ENCODE measurements around the gene THBD.
"Not testable (repeated sequence)": the region's sequence is repeated elsewhere in the genome, so short reads cannot be mapped to it uniquely, and the experiment has no call there.

THBD gene

DNA sequence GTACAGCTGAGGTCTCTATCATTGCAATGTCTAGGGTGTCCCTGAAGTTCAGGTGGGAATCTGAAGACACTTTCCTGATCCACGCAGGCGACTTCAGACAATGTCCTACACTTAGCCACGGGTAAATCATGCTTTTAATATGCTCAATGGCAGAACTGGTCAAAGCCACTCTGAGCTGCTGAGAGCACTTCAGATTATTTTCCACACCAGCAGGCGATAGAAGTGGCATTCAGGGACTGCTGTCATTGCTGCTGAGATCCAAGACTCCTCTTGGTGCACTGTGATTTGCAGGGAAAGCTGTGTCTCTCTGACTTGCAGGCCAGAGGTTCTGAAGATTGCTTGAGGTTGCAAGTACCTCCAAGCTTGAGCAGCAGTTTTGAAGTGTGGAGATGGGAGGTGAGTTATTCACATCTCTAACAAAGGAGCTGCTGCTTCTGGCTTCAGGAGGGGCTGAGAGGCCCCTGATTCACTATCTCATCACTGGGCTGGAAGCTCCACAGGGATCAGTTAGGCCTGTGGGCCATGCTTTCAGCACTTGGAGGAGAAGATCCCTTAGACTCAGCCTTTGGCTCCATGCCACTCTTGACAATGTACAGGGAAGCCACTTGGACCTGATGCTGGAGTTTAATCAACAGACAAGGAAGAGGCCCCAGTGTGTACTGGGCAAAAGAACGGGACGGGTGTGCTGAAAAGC is 17.3 kb downstream of the THBD start:
- no peak for DNase-seq

DNA sequence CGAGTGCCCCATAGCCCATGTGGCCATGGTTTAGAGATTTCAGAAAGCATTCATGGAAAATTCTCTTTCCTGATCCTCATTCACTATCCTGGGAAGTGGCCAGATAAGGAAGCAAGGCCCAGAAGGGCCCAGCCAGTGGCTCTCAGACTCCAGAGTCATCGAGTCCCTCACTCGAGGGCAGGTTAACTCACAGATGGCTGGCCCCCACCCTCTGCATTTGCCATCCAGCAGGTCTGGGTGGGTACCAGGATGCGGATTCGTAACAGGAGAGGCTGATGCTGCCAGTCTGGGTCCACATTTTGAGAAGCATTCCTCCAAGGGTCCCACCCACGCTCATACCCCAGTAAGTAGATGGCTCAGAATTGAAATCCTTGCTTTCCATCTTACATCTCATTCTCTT is 18.1 kb downstream of the THBD start:
- DNase-seq: no peak

DNA sequence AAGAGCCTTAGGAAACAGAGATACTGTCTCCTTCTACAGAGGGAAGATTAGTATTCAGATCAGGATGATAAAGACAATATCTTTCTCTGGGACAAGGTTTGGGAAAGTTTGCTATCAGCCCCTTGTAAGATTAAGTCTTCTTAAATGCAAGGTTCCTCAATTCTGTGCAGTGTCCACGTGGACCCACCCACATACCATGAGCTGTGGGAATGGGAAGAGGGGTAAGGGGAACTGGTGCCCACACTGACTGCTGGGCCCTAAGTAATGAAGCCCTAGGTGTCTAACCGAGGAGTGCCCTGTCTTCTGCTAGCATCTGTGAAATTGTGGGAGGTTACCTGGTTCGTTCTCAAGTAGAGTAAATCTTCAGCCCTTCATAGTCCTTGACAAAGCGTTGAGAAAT is 20.1 kb downstream of the THBD start:
- DNase-seq: no peak

DNA sequence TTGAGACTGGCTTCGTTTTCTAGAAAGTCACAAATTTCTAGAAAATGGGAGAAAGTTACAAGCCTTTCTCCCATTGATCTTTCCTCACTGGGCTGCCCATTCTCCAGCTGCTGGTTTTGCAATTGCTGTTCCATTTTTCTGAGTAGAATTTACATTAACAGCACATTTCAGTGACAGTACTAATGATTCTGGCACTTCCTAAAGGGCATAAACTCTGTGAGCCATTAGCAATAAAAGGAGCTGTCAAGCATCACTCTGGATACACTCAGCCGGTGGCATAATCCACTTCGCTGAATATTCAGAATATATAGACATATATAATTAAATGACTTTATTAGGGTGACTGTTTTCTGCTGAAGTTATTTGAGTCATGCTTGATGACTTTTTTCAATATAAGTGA is 21.1 kb downstream of the THBD start:
- DNase-seq: no peak

DNA sequence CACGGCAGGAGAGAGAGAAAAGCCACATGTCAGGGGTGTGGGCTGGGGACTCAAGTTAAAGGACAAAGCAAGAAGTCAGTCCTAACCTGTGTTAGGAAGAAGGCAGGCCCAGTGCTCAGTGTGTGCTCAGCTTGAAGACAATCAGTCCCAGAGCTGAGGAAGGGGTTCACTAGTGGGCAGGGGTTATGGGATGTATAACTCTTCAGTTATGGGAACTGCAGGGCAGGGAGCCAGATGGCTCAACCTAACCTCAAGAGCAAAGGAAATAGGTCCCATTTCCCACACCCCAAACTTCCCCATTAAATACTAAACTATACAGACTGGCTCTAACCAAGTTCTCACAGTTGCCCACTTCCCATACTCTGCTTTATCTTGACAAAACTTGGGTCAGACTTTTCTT is 21.8 kb downstream of the THBD start:
- DNase-seq: no peak

DNA sequence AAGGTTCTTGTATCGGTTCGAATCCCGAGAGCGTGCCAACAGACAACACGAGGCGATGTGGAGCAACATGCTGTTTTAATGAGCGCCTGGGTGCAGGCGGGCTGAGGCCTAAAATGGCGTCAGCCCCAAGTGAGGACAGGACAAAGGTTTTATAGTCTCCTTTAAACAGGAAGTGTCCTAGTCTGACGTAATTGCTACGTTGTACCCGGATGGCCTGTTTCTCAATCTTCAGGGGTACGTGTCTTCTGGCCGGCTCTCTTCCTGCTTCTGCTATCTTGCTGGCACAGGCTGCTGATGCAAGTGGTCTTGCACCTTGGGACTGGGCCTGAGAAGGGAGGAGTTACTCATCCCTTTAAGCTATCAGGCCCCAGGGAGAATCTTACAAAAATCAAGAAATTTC is 24.0 kb downstream of the THBD start:
- not testable (repeated sequence) for DNase-seq

DNA sequence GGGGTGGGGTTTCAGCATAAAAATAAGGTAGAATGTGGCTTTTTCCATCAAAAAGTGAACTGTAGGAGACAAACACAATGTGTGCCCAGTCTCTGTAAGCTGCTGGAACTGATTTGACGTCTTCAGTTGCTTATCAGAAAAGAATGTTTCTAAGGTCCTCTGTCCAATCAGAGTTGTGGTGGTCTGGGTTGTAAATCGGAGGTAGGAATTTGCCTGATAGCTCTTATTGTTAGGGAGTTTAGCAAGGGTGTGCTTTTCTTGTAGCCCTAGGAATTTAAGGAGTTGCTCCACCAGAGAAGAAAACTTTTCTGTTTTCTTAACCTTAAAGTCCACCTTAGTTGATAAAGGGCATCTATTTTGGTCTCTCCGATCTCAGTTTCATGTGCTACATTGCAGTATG is 24.8 kb downstream of the THBD start:
- DNase-seq: no peak

DNA sequence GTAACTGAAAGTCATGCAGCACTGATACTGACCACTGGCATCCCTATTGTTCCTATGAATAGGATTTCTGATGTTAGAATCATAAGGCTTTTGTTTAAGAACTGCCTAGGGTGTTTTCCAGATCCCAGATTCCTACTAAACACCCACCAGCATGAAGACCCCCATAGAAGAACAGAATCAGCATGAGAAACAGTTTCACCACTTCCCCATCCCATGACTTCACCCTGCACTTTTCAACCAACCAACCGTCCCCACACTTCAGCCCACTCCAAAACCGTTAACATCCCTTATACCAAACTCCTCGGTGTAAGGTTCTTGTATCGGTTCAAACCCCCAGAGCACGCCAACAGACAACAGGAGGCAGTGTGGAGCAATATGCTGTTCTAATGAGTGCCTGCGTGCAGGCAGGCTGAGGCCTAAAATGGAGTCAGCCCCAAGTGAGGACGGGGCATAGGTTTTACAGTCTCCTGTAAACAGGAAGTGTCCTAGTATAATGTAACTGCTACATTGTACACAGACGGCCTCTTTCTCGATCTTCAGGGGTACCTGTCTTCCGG is 25.8 kb downstream of the THBD start:
- no peak for DNase-seq

DNA sequence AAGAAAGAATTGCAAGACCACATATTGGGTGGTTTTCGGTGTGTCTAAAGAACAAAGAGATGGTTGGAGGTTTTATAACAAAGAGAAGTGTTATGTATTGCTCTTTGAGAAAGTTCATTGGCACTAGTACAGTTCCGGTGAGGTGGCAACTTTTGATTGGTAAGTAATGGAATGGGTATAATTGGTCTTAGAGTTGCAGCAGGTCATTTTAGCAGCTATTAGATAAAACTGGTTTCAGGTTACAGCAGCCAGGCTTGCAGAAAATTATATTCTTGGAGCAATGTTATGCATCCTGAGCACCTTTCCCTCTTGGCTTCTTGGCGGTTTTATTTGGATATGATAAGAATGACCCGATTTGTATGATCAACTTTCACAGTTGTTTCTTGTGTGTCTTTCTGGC is 26.6 kb downstream of the THBD start:
- DNase-seq: no peak

DNA sequence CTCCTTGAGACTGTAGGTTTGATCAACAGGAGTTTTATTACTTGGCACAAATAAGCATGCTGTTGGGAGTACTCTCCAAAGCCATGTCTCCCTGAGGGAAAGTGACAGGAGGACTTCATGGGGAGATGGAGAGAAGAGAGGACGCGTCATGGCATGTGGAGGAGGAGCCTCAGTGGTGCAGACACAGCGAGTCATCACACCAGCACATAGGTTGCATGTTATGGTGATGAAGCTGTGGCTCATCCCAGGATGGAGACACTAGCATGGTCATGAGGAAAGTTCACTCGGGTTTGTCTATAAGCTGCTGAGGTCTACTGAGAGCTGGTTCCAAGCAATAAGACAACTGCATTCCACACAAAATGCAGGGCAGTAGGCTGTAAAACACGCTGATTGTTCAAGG is 27.5 kb downstream of the THBD start:
- no peak for DNase-seq

DNA sequence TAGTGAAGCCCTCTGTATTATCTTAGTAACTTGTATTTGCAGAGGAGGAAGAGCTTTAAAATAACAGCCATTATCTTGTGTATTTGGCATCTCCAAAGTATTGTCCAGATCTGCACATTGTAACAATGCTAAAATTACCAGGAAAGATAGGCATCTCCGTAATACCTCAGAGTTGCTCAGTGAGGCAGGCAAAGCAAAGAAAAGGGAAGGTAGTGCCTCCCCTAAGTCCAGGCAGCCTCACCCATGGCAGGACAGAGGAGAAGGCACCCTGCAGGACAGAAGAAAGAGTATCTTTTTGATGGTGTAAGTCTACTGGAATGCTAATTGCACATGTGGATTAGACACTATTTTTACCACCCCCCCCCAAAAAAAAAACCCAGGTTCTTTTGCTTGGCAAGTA is 27.9 kb downstream of the THBD start:
- DNase-seq: no peak

DNA sequence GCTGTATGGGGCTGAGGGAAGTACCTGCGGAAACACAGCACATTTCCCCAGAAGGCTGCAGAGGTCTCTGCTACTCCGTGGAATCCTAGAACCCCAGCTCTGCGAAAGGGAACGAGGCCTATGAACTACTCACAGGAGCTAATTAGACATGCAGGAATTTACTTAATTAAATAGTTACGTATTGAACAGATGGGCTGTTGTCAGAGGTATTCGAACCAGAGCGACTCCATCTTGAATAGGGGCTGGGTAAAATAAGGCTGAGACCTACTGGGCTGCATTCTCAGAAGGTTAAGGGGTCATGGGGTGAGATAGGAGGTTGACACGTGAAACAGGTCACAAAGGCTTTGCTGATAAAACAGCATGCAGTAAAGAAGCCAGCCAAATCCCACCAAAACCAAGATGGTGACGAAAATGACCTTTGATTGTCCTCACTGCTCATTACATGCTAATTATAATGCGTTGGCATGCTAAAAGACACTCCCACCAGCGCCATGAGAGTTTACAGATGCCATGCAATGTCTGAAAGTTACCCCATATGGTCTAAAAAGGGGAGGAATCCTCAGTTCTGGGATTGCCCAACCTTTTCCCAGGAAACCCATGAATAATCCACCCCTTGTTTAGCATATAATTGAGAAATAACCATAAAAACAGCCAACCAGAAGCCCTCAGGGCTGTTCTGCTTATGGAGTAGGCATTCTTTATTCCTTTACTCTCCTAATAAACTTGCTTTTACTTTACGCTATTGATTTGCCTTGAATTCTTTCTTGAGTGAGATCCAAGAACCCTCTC is 29.0 kb downstream of the THBD start:
- DNase-seq: no peak

DNA sequence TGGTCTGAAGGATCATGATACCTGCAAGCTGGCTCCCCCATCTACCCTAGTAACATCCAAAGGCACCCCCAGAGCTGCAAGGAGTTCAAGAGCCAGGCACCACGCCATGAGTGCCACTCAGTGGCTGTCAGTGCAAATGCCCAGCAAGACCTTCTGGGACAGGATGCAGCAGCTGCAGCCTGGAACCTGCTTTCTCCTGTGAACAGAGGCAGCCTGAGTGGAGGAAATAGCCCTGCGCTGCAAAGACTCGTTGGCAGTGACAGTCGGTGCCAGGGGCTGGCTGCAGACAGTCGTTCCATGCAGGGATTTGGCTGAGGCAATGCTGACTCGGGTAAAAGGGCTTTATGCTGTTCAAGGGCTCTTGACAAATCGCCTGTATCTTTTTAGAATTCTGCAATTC is 30.1 kb downstream of the THBD start:
- DNase-seq: no peak

DNA sequence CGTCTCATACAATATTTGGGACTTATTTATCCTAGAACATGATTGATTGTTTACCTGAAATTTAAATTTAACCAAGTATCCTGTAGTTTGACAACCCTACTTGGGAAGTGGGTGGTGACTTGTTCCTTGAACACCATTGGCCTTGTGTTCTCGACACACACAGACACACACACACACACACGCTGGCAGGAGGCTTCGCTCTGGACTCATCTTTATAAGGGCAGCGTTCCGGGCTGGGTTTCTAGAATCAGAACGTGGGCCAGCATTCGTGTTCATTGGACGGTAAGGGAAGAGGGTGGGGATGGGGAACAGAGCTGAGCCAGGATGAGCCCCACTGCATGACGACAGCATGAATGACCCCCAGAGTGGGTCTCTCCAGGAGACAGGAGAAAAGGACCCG is 30.5 kb downstream of the THBD start:
- DNase-seq: no peak

DNA sequence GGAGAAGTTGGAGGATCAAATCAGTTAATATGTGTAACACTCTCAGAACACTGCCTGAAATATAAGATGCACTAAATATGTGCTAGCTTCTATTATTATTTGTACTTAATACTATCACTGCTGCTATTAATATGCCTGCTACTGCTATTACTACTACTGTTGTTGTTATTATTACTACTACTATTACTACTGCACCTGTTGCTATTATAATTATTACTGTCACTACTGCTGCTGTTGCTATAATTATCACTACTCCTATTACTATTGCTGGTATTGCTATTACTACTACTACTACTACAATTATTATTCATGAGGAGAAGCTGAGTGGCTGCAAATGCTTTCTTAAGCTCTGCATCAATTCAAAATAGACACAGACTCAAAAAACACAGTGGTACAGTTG is 31.0 kb downstream of the THBD start:
- DNase-seq: no peak

DNA sequence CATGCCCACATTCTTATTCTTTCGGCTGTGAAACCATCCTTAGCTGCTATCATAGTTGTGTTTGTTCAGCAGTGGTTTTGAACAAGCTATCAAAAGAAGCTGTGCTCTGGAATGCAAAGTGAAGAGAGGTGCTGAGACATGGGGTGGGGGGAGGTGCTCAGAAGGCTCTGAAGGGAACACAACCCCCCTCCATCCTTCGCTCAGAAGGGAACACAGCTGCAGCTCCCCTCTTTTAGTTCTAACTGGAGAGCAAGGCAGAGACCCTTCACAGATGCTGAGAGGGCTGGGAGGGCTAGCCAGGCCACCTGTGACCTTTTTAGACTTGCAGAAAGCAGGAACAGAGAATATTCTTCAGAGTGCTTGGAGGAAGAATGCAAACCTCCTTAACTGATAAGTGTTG is 32.0 kb downstream of the THBD start:
- no peak for DNase-seq

DNA sequence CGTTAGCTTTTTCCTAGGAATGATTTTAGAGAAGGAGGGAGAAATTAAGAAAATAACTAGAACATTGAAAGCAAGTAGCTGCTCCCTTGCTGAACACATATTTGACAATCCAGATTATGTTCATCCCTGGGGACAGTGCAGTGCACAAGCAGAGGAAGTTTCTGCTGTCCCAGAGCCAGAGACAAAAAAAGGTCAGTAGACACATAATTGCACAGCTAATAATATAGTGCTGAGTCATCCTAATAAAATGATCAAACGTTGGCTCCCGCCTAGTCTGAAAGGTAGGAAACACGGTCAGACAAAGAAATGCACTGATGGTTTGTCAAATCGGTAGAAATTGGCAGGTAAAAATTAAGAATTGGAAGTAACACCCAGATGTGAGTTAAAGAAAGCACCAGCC is 36.0 kb downstream of the THBD start:
- no peak for DNase-seq

DNA sequence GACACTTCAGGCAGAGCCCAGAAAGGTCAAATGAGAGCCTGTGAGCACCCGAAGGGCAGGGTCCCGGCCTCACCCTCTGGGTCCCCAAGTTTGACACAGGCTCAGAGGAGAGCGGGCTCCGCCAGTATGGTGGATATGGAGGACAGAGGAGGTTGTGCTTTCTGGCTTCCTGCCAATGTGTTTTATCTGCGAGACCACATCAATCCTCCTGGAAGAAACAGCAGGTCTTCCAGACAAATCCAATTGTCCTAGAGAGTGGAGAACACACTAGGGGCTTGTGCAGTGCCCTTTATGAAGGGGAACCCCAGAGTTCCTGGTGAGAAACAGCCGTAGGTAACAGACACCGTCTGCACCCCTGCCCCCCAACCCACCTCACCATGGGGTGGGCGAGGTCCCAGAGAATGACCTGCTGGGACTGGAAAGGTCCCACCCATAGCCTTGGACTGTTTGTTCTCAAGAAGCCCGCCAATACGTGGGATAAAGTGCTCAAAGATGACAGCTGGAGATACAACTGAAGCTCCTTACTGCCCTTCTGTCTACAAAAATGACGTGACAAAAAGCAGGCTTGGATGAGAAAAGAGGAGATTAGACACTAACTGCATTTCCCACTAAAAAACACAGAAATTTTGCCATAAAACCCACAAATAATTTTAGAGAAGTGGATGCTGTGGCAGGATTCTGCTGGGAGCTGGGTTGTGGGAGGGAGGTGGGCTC is 38.3 kb downstream of the THBD start:
- no peak for DNase-seq

DNA sequence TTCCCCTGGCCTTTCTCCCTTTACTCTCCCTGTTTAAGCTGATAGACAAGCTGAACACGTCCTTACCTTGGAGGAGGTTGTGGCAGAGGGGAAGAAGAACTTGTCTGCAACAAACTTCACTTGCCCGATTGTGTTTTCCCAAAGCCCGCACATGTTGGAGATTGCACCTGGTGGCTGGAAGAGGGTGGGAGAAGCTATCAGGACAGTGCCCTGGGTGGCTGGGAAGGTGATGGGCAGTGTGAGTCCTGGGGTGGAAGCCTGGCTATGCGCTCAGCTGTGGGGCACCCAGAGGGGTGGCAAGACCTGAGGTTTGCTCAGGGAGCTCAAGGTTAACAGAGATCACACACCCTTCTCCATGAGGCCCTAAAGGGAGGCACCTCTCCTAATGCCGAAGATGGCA is 39.4 kb downstream of the THBD start:
- DNase-seq: no peak

DNA sequence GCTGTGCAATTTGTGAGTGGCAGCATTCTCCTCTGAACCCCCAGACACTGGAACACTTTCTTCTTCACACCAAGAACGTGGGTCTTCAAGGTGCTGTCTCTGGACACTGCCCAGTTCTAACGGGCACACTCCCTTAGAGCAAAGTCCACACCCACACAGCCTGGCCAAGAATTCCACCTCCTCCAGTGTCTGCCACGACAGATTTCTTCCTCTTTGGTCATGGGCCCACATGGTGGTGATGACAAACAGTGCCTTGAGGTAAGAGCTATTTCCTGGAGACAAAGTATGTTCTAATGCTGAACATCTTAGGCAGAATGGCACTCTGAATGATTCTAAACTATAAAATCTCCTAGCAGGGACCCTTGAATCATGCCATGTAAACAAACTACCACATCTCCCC is 39.8 kb downstream of the THBD start:
- DNase-seq: no peak

DNA sequence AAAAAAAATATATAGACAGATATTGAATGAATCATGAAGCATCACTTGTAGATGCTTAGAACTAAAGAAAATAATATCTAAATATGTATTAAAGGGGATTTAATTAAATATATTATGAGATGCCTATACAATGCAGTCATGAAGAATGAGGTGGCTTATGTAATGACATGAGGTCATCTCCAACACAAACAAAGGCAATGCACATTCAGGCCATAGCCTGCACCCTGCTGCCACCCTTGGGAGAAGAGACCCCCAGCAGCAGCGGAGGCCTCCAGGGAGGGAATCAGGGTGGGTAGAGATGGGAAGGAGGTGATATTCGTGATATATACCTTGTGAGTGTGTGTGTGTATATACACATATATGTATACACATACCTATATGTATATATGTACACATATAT is 40.8 kb downstream of the THBD start:
- DNase-seq: no peak

DNA sequence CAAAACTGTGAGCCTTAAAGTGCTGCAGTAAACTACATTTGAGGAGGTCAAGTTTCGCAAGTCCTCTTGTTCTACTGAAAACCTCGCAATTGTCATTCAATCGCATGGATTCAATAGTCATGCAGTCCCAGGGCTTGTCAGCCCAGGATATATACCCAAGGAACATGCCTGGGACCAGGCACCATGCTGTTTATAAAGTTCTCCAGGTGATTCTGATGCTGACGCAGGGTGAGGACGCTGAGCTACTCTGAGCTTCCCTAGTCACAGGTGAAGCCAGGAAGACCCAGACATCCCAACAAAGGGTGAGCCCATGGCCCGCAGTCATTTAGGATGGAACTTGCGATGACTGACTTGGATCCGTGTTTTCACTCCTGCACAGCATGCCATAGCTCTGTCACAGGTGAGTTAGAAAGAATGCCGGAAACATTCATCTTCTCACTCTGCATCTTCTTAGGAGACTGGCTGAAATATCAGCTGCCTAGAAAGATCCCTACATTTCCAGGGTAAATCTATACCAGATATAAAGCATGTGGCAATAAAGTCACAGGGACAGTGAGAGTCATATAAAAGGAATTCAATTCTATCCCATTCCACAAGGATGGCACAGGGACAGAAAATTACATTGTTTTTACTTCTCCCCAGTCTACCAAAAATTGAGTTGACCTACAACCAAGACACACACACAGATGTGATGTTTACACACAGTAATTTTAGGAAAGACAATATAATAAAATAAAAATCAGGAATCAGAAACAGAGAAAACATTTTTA is 41.4 kb downstream of the THBD start:
- no peak for DNase-seq

DNA sequence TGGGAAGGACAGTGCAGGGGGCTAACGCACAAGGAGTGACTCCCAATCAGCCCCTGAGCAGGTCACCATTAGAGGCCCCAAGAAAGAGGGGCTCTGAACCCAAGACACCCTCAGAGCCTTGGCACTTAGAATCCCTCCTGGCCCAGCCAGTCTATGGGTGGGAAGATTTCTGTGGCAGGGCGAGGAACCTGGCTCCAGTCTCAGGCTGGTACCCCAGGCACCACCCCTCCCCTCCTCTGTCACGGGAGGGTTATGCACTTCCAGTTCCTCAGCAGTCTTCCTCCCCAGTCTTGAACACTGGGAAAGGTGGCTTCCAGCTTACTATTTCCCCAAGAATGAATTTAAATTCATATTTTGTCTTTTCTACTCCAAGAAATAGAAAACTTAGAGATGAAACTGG is 42.0 kb downstream of the THBD start:
- DNase-seq: no peak
